Breast epithelium (tissue), 4 donors: ENCODE data around the gene TMEM203. TPM values are rescaled to one million over a fixed set of nuclear protein-coding genes. Genes with fewer than 3 reads are reported as not detected.

Experiments
- DNase-seq, 2 donors: peaks; one replicate each; pipeline ENCODE4 v3.0.0-alpha.2; 2019; ENCODE audit warnings: low spot score in 2 of 2
- H3K27ac ChIP-seq, 2 donors: fragments of 200-600 bp; sonication (generic) in 1 of 2; one replicate each; pipeline ENCODE4 v1.5.1; 2016 to 2019; ENCODE audit warnings: mild to moderate bottlenecking in 1 of 2
- H3K27me3 ChIP-seq, 2 donors: fragments of 200-600 bp; sonication (generic) in 1 of 2; one replicate each; pipeline versions ENCODE4 v1.5.1 to v1.6.0; 2017 to 2019; ENCODE audit warnings: control low read depth in 1 of 2, mild to moderate bottlenecking in 1 of 2
- H3K36me3 ChIP-seq: fragments of 200-600 bp; one replicate; pipeline ENCODE4 v1.5.1; 2019
- H3K4me1 ChIP-seq, 2 donors: fragments of 200-600 bp; sonication (generic); one replicate each; pipeline ENCODE4 v1.5.1; 2016 to 2019; ENCODE audit warnings: control low read depth in 1 of 2
- H3K4me3 ChIP-seq, 3 donors: fragments of 200-600 bp; sonication (generic); 1 replicate in 2 of 3; 2 replicates in 1 of 3; pipeline ENCODE4 v1.5.1; 2016 to 2019; ENCODE audit warnings: mild to moderate bottlenecking in 3 of 3, moderate library complexity in 2 of 3
- H3K9me3 ChIP-seq, 2 donors: fragments of 200-600 bp; sonication (generic) in 1 of 2; one replicate each; pipeline ENCODE4 v1.5.1; 2016 to 2019; ENCODE audit warnings: control low read depth in 1 of 2
- CTCF ChIP-seq, 3 donors: fragments of 450-650 bp; IDR thresholded peaks; one replicate each; pipeline ENCODE4 v1.5.1; 2016 to 2017; ENCODE audit warnings: antibody characterized with exemption in 3 of 3, mild to moderate bottlenecking in 3 of 3, moderate library complexity in 3 of 3
- POLR2A ChIP-seq: fragments of 450-650 bp; IDR thresholded peaks from one replicate; pipeline ENCODE4 v1.6.1; 2016; ENCODE audit warnings: antibody characterized with exemption, mild to moderate bottlenecking, moderate library complexity
- POLR2AphosphoS5 ChIP-seq, 3 donors: sonication (generic); formaldehyde crosslinking; IDR thresholded peaks; one replicate each; pipeline ENCODE4 v1.6.1; 2017; ENCODE audit warnings: antibody characterized with exemption in 3 of 3
- intact Hi-C: fragments of 100-400 bp; cut with DNase I; formaldehyde crosslinking; loops from one replicate; pipeline ENCODE4 v1.15.1; 2023; ENCODE audit warnings: low total_unique reads
- total RNA-seq, 3 donors: library from RNA; depleted of rRNA; stranded (reverse); fragments of >200 nt; gene quantifications; one replicate each; pipeline ENCODE4 v1.1.0, GENCODE V29; 2016

Gene TMEM203
- total RNA-seq, 3 donors from 2014 or later: 26.5 to 36.6 (median 26.6) TPM

GRCh38 chr9:137237759-137238726 is 32.6 kb upstream of the TMEM203 start:
- Histone ChIP-seq H3K36me3 (no peaks in the 10 kb centered on the region), H3K4me3 (no peak overlapping the region), H3K9me3 (no peaks in the 10 kb centered on the region), H3K4me1 (peaks cover 5 to 28% of the 10 kb centered on the region in 2 donors), H3K27ac (peak overlapping the region; percentile 80), H3K27me3 (peaks cover 18 to 30% of the 10 kb centered on the region in 2 donors)
- intact Hi-C loops: loop anchor here (10.0 kb wide), 1 partner anchor 123 kb away; the partner anchor contains the start of gene DPP7
- DNase-seq: peak; percentile 50 to 80
- TF ChIP-seq CTCF (IDR thresholded peaks at IDR 0.05) (no peak), POLR2A (no peak), POLR2AphosphoS5 (IDR thresholded peaks at IDR 0.05) (no peak)

GRCh38 chr9:137236936-137237421 is 31.5 kb upstream of the TMEM203 start:
- no peak for DNase-seq
- intact Hi-C loops: loop anchor here (10.0 kb wide), 1 partner anchor 122 kb away; the partner anchor contains the start of gene DPP7
- Histone ChIP-seq H3K4me1 (peaks cover 0 to 21% of the 10 kb centered on the region in 2 donors), H3K9me3 (no peaks in the 10 kb centered on the region), H3K36me3 (no peaks in the 10 kb centered on the region), H3K27ac (peak overlapping the region; percentile 80), H3K27me3 (peaks cover 23 to 40% of the 10 kb centered on the region in 2 donors), H3K4me3 (peak overlapping the region in 2 of 3 donors; percentile 11 to 46)
- TF ChIP-seq POLR2AphosphoS5 (IDR thresholded peaks at IDR 0.05) (no peak), CTCF (IDR thresholded peaks at IDR 0.05) (no peak), POLR2A (no peak)

GRCh38 chr9:137236238-137236935 is 30.9 kb upstream of the TMEM203 start:
- no peak for TF ChIP-seq POLR2AphosphoS5 (IDR thresholded peaks at IDR 0.05)
- TF ChIP-seq CTCF (IDR thresholded peaks at IDR 0.05): peak; percentile 94 to 99 (median 99)
- H3K27me3 ChIP-seq: peaks cover 23 to 46% of the 10 kb centered on the region in 2 donors
- no peaks in the 10 kb centered on the region for H3K36me3 ChIP-seq
- intact Hi-C loops: loop anchor here (10.0 kb wide), 1 partner anchor 122 kb away; the partner anchor contains the start of gene DPP7
- H3K9me3 ChIP-seq: no peaks in the 10 kb centered on the region
- peak overlapping the region in 2 of 3 donors; percentile 11 to 46 for H3K4me3 ChIP-seq
- DNase-seq: peak; percentile 76 to 93
- peak overlapping the region; percentile 80 for H3K27ac ChIP-seq
- H3K4me1 ChIP-seq: peaks cover 0 to 21% of the 10 kb centered on the region in 2 donors

- Histone ChIP-seq H3K27ac (no peak overlapping the region), H3K4me1 (peaks cover 0 to 21% of the 10 kb centered on the region in 2 donors), H3K27me3 (peaks cover 23 to 54% of the 10 kb centered on the region in 2 donors), H3K9me3 (no peaks in the 10 kb centered on the region), H3K4me3 (peak overlapping the region in 1 of 3 donors; percentile 46), H3K36me3 (no peaks in the 10 kb centered on the region)
- intact Hi-C loops: loop anchor here (10.0 kb wide), 1 partner anchor 121 kb away; the partner anchor contains the start of gene DPP7
- TF ChIP-seq CTCF (IDR thresholded peaks at IDR 0.05) (no peak), POLR2AphosphoS5 (IDR thresholded peaks at IDR 0.05) (no peak), POLR2A (no peak)
- no peak for DNase-seq
These were observed 30.2 kb upstream of the TMEM203 start for GRCh38 chr9:137235424-137236237.
